Measurements from ENCODE around the gene SLK. TPM values are rescaled to one million over a fixed set of nuclear protein-coding genes. Genes with fewer than 3 reads are reported as not detected.

The SLK gene
- total RNA-seq, 4 donors from 2014 or later: 62.2 to 74.7 (median 68.0) TPM

DNA sequence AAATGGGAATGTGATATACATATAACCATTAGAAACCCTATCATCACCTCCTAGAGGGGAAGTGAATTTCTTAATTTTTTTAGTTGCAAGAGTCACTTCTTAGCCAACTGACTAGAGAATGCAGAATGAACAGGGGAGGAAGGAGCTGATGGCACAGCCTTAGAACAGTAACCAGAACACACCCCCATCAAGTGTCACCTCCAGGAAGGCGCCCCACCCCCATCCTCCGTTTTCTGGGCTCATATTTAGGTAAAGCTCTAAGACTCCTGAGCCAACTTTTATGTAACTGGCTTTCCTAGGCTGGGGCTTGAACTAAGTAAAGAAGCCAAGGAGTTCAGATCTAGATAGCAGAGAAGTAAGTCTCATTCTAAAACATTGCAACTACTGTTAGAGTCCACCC is 64.7 kb downstream of the SLK start:
- TF ChIP-seq POLR2A (IDR thresholded peaks at IDR 0.05) (no peak), EP300 (IDR thresholded peaks at IDR 0.05) (no peak)
- TF ChIP-seq, protein P1, sequence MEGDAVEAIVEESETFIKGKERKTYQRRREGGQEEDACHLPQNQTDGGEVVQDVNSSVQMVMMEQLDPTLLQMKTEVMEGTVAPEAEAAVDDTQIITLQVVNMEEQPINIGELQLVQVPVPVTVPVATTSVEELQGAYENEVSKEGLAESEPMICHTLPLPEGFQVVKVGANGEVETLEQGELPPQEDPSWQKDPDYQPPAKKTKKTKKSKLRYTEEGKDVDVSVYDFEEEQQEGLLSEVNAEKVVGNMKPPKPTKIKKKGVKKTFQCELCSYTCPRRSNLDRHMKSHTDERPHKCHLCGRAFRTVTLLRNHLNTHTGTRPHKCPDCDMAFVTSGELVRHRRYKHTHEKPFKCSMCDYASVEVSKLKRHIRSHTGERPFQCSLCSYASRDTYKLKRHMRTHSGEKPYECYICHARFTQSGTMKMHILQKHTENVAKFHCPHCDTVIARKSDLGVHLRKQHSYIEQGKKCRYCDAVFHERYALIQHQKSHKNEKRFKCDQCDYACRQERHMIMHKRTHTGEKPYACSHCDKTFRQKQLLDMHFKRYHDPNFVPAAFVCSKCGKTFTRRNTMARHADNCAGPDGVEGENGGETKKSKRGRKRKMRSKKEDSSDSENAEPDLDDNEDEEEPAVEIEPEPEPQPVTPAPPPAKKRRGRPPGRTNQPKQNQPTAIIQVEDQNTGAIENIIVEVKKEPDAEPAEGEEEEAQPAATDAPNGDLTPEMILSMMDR (IDR thresholded peaks at IDR 0.05): no peak
- Histone ChIP-seq H3K4me1 (no peaks in the 10 kb centered on the region), H3K36me3 (peaks cover 0 to 52% (median 0%) of the 10 kb centered on the region in 3 donors), H3K27ac (no peak overlapping the region), H3K4me3 (no peak overlapping the region), H3K9me3 (no peaks in the 10 kb centered on the region), H3K27me3 (no peaks in the 10 kb centered on the region)
- 90 to 94% methylated on average over 2 of the region's 2 CpGs for WGBS, 2 donors
- no peak for DNase-seq (ENCODE audit: low spot score in 2 of 2)

DNA sequence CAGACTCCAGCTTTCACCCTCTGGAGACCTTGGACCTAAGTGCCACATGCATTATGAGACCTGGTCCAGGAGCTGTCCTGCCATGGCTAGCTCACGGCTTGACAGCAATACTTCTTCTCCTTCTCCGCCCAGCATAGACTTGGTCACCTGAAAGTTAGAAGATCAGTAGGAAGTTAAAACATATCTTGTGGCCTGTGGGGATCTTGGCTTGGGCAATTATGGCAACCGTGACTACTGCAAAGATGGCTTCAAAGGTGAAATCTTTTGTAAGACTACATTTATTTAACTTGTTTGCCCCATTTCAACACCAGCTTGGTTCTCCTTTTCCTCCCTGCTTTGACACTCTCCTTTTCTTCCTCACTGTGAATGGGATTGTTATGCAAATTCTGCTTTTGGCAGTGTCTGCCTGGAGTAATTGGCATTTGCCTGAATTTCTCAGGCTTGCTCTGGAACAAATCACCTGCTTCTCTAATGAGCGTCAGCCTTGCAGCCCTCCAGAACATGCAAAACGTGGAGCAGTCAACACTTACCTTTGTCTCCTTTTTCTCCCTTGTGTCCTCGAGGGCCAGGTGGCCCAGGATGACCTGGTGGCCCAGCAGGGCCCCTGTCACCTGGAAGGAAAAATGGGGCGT is 65.3 kb downstream of the SLK start:
- no peak for DNase-seq (ENCODE audit: low spot score in 2 of 2)
- H3K27me3 ChIP-seq: no peaks in the 10 kb centered on the region
- H3K36me3 ChIP-seq: peaks cover 0 to 52% (median 0%) of the 10 kb centered on the region in 3 donors
- H3K27ac ChIP-seq: no peak overlapping the region
- TF ChIP-seq EP300 (IDR thresholded peaks at IDR 0.05): no peak
- TF ChIP-seq, protein P1 (IDR thresholded peaks at IDR 0.05): no peak
- TF ChIP-seq POLR2A (IDR thresholded peaks at IDR 0.05): no peak
- no peaks in the 10 kb centered on the region for H3K4me1 ChIP-seq
- WGBS, 2 donors: 82 to 83% methylated on average over 7 of the region's 7 CpGs
- H3K9me3 ChIP-seq: no peaks in the 10 kb centered on the region
- no peak overlapping the region for H3K4me3 ChIP-seq

DNA sequence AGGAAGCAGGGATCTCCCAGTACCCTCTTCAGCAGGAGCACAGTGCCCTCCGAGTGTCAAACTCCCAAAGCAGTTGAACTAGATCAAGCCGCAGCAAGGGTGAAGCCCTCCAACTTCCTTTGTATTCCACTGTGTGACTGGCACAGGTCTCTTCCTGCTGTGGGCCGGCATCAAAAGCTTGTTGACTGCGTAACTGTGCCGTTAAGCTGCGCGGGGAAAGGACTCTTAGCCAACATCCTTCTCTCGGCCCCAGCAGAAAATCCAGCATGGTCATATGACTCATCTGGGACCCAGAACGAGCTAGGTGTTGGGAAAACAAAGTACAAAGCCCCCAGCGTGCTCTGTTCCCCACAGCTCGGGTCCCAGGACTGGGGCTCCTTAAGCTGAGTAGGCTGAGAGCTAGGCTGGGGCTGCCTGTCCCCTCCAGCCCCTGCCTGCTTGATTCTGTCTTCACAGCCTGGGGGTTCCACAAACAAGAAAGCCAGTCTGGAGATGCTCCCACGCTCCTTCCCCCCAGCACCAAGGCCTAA is 66.5 kb downstream of the SLK start:
- Histone ChIP-seq H3K4me1 (no peaks in the 10 kb centered on the region), H3K27ac (no peak overlapping the region), H3K9me3 (no peaks in the 10 kb centered on the region), H3K36me3 (peaks cover 0 to 43% (median 0%) of the 10 kb centered on the region in 3 donors), H3K27me3 (no peaks in the 10 kb centered on the region), H3K4me3 (no peak overlapping the region)
- TF ChIP-seq EP300 (IDR thresholded peaks at IDR 0.05): no peak
- peak in 1 of 2 donors; percentile 3 for DNase-seq (ENCODE audit: low spot score in 2 of 2)
- 63 to 68% methylated on average over 11 to 12 of the region's 12 CpGs for WGBS, 2 donors

DNA sequence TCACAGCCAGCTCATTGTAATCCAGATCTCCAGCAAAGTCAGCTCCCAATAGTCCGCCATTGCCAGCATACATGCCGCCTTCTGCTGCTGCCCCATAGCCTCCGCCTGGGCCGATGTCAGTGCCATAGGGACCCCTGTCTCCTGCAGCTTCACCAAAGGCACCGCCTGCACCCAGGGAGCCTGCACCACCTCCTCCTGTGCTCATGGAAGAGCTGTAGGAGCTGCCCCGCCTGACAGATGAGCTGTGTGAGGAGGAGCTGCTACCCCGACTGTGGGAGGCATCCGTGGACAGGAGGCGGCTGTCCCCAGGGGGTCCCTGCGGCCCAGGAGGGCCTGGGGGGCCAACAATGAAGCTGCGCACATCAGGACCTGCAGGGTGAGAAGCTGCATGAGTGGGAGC is 67.0 kb downstream of the SLK start:
- WGBS, 2 donors: 76 to 85% methylated on average over 10 to 11 of the region's 11 CpGs
- DNase-seq (ENCODE audit: low spot score in 2 of 2): no peak
- H3K27me3 ChIP-seq: no peaks in the 10 kb centered on the region

DNA sequence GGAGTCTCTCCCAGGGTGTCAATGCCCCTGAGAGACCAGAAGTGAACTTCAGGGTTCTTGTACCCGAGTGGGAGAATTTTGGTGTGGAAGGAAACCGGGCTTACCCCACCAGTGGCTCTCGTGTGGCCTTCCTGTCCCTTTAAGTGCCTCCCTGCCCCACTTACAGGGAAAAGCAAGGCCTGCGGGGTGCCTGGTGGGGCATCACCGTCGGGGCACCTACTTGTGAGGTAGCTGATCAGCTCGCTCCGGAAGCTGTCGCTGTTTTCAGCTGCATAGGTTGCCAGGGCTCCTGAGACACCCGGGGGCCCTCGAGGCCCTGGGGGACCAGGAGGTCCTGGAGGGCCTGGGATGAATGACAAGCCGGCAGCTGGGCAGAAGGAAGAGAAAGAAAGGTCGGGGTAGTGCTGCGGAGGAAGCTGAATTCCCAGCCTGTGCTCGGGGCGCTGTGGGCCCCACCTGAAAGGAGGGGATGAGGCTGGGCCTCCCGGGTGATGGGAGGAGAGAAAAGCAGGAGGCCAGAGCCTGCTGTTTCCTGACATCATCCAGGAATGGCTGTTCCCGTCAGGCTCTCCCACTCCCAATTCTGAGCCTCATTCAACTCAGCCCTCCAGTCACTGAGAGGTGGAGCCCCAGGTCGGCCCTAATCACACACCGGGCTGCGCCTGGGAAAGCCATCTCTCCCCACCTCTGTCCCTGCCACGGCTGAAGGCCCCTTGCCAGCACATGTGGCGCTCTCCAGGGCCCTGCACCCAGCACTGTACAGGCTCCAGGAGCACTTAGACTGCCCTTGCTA is 67.7 kb downstream of the SLK start:
- H3K4me1 ChIP-seq: no peaks in the 10 kb centered on the region
- DNase-seq (ENCODE audit: low spot score in 2 of 2): no peak
- peaks cover 0 to 34% (median 0%) of the 10 kb centered on the region in 3 donors for H3K36me3 ChIP-seq
- TF ChIP-seq, protein P1 (IDR thresholded peaks at IDR 0.05): no peak
- TF ChIP-seq POLR2A (IDR thresholded peaks at IDR 0.05) (no peak), EP300 (IDR thresholded peaks at IDR 0.05) (no peak)
- no peaks in the 10 kb centered on the region for H3K9me3 ChIP-seq
- no peaks in the 10 kb centered on the region for H3K27me3 ChIP-seq
- 55 to 57% methylated on average over 23 of the region's 23 CpGs for WGBS, 2 donors
- H3K4me3 ChIP-seq: no peak overlapping the region
- no peak overlapping the region for H3K27ac ChIP-seq

More for the DNA sequence above, 67.0 kb downstream of the SLK start:
- H3K9me3 ChIP-seq: no peaks in the 10 kb centered on the region
- H3K36me3 ChIP-seq: peaks cover 0 to 40% (median 0%) of the 10 kb centered on the region in 3 donors
- TF ChIP-seq EP300 (IDR thresholded peaks at IDR 0.05) (no peak), POLR2A (IDR thresholded peaks at IDR 0.05) (no peak)
- TF ChIP-seq, protein P1 (IDR thresholded peaks at IDR 0.05): no peak
- no peak overlapping the region for H3K4me3 ChIP-seq
- H3K27ac ChIP-seq: no peak overlapping the region
- H3K4me1 ChIP-seq: no peaks in the 10 kb centered on the region

Measured in tibial nerve (tissue), 4 donors.